HEK293 (cell line): ENCODE results near the gene SLC9A4.

Source experiments
- CTCF ChIA-PET: fragments of 350-600 bp; formaldehyde crosslinking; extraction: SDS; loops from one replicate; lab custom pipeline; 2021; ENCODE audit warnings: antibody characterized with exemption; lab: Yijun Ruan, JAX
- POLR2A ChIA-PET: fragments of 300-600 bp; formaldehyde crosslinking; extraction: SDS; loops from one replicate; lab custom pipeline; 2020; ENCODE audit warnings: antibody characterized with exemption, inconsistent platforms; lab: Yijun Ruan, JAX
- H3K27ac ChIP-seq: fragments of 200-500 bp; sonication (Bioruptor generic); 2 replicates; pipeline ENCODE4 v1.5.1; 2014; ENCODE audit warnings: low read depth, low read length, control low read depth, inconsistent platforms; ENCODE audit errors: extremely low read depth
- H3K36me3 ChIP-seq, 2 experiments: fragments of 200-500 bp in 1 of 2; sonication (Bioruptor generic) in 1 of 2; 1 replicate in 1 of 2; 2 replicates in 1 of 2; pipeline ENCODE4 v1.5.1; 2014 to 2017; ENCODE audit warnings: inconsistent platforms in 2 of 2, low read length in 2 of 2; ENCODE audit not compliant: control insufficient read depth in 2 of 2, insufficient read depth in 1 of 2
- H3K4me1 ChIP-seq: fragments of 200-500 bp; sonication (Bioruptor generic); 2 replicates; pipeline ENCODE4 v1.5.1; 2014; ENCODE audit warnings: mild to moderate bottlenecking, low read length, inconsistent platforms; ENCODE audit not compliant: control insufficient read depth, insufficient read depth
- H3K4me3 ChIP-seq: 2 replicates; pipeline ENCODE4 v1.5.1; 2011; ENCODE audit warnings: low read depth, mild to moderate bottlenecking, control low read depth, low read length, moderate library complexity
- H3K9me3 ChIP-seq: fragments of 200-500 bp; sonication (Bioruptor generic); 2 replicates; pipeline ENCODE4 v1.5.1; 2014; ENCODE audit warnings: low read depth, low read length, inconsistent platforms; ENCODE audit not compliant: control insufficient read depth, insufficient read depth
- FEZF1 ChIP-seq: fragments of 450-650 bp; formaldehyde crosslinking; IDR thresholded peaks from 2 replicates; pipeline ENCODE4 v1.5.1; 2016; ENCODE audit warnings: missing biosample characterization, missing genetic modification characterization
- GLIS1 ChIP-seq: fragments of 450-650 bp; formaldehyde crosslinking; IDR thresholded peaks from 2 replicates; pipeline ENCODE4 v1.5.1; 2016; ENCODE audit warnings: missing biosample characterization, missing genetic modification characterization
- ZIC2 ChIP-seq: fragments of 450-650 bp; formaldehyde crosslinking; IDR thresholded peaks from 2 replicates; pipeline ENCODE4 v1.5.1; 2016; ENCODE audit warnings: missing biosample characterization, missing genetic modification characterization
- ZNF133 ChIP-seq: fragments of 450-650 bp; formaldehyde crosslinking; IDR thresholded peaks from 2 replicates; pipeline ENCODE4 v1.5.1; 2016; ENCODE audit warnings: missing biosample characterization, missing genetic modification characterization
- ZNF211 ChIP-seq: fragments of 450-650 bp; formaldehyde crosslinking; IDR thresholded peaks from 2 replicates; pipeline ENCODE4 v1.5.1; 2016; ENCODE audit warnings: low read depth, missing biosample characterization, missing genetic modification characterization
- ZNF23 ChIP-seq: fragments of 450-650 bp; formaldehyde crosslinking; IDR thresholded peaks from 2 replicates; pipeline ENCODE4 v1.5.1; 2016; ENCODE audit warnings: missing biosample characterization, missing genetic modification characterization, borderline replicate concordance
- ZNF302 ChIP-seq: fragments of 450-650 bp; formaldehyde crosslinking; IDR thresholded peaks from 2 replicates; pipeline ENCODE4 v1.5.1; 2016; ENCODE audit warnings: missing biosample characterization, missing genetic modification characterization, low read depth
- ZNF324 ChIP-seq: fragments of 450-650 bp; formaldehyde crosslinking; IDR thresholded peaks from 2 replicates; pipeline ENCODE4 v1.5.1; 2016; ENCODE audit warnings: missing biosample characterization, missing genetic modification characterization
- ZNF391 ChIP-seq: fragments of 450-650 bp; formaldehyde crosslinking; IDR thresholded peaks from 2 replicates; pipeline ENCODE4 v1.5.1; 2016; ENCODE audit warnings: low read depth, missing biosample characterization, missing genetic modification characterization, borderline replicate concordance
- ZNF561 ChIP-seq: fragments of 450-650 bp; IDR thresholded peaks from 2 replicates; pipeline ENCODE4 v1.5.1; 2018; ENCODE audit warnings: missing biosample characterization, missing genetic modification characterization, borderline replicate concordance
- ZNF600 ChIP-seq: fragments of 450-650 bp; formaldehyde crosslinking; IDR thresholded peaks from 2 replicates; pipeline ENCODE4 v1.5.1; 2016; ENCODE audit warnings: missing biosample characterization, missing genetic modification characterization
- ZNF654 ChIP-seq: fragments of 450-650 bp; formaldehyde crosslinking; IDR thresholded peaks from 2 replicates; pipeline ENCODE4 v1.5.1; 2016; ENCODE audit warnings: low read depth, missing biosample characterization, missing genetic modification characterization
- ZNF707 ChIP-seq: fragments of 450-650 bp; formaldehyde crosslinking; IDR thresholded peaks from 2 replicates; pipeline ENCODE4 v1.5.1; 2016; ENCODE audit warnings: missing biosample characterization, missing genetic modification characterization
- TF ChIP-seq, protein P1 (sequence below): fragments of 450-650 bp; formaldehyde crosslinking; IDR thresholded peaks from 2 replicates; pipeline ENCODE4 v1.5.1; 2016; ENCODE audit warnings: missing biosample characterization, missing genetic modification characterization
- TF ChIP-seq, protein P2 (sequence below): fragments of 450-650 bp; formaldehyde crosslinking; IDR thresholded peaks from 2 replicates; pipeline ENCODE4 v1.5.1; 2016; ENCODE audit warnings: missing biosample characterization, missing genetic modification characterization
- TF ChIP-seq, protein P3 (sequence below): fragments of 450-650 bp; formaldehyde crosslinking; IDR thresholded peaks from 2 replicates; pipeline ENCODE4 v1.5.0; 2017; ENCODE audit warnings: missing biosample characterization, missing genetic modification characterization, borderline replicate concordance
- TF ChIP-seq, protein P4 (sequence below): IDR thresholded peaks from 2 replicates; pipeline ENCODE4 v1.6.1; 2011; ENCODE audit warnings: mild to moderate bottlenecking, low read depth, low read length, borderline replicate concordance
- TF ChIP-seq, protein P5 (sequence below): fragments of 450-650 bp; formaldehyde crosslinking; IDR thresholded peaks from 2 replicates; pipeline ENCODE4 v1.5.1; 2017; ENCODE audit warnings: missing biosample characterization, missing genetic modification characterization

Gene SLC9A4

DNA sequence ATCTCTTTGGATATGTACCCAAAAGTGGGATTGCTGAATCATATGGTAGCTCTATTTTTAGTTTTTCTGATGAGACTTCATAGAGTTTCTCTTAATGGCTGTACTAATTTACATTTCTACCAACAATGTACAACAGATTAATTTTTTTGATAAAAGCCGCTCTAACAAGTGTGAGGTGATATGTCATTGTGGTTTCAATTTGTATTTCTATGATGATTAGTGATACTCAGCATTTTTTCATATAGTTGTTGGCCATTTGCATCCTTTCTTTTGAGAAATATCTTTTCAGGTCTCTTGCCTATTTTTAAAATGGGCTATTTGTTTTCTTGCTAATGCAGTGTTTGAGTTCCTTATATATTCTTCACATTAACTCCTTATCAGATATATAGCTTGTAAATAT, 45.8 kb upstream of the SLC9A4 start:
- Histone ChIP-seq H3K4me1 (no peaks in the 10 kb centered on the region), H3K27ac (no peak overlapping the region), H3K4me3 (no peak overlapping the region), H3K9me3 (no peaks in the 10 kb centered on the region)
- POLR2A ChIA-PET, result no interaction called here
- TF ChIP-seq ZNF23 (tag by site-specific recombination) (no peak), ZNF600 (tag by site-specific recombination) (no peak), ZNF324 (tag by site-specific recombination) (no peak), FEZF1 (tag by site-specific recombination) (no peak), ZNF707 (tag by site-specific recombination) (no peak), ZNF561 (tag by site-specific recombination) (no peak), ZNF211 (tag by site-specific recombination) (no peak), ZNF133 (no peak), GLIS1 (tag by site-specific recombination) (no peak), ZNF391 (tag by site-specific recombination) (no peak), ZIC2 (tag by site-specific recombination) (no peak), ZNF302 (tag by site-specific recombination) (no peak), ZNF654 (tag by site-specific recombination) (no peak)
- TF ChIP-seq, protein P1, sequence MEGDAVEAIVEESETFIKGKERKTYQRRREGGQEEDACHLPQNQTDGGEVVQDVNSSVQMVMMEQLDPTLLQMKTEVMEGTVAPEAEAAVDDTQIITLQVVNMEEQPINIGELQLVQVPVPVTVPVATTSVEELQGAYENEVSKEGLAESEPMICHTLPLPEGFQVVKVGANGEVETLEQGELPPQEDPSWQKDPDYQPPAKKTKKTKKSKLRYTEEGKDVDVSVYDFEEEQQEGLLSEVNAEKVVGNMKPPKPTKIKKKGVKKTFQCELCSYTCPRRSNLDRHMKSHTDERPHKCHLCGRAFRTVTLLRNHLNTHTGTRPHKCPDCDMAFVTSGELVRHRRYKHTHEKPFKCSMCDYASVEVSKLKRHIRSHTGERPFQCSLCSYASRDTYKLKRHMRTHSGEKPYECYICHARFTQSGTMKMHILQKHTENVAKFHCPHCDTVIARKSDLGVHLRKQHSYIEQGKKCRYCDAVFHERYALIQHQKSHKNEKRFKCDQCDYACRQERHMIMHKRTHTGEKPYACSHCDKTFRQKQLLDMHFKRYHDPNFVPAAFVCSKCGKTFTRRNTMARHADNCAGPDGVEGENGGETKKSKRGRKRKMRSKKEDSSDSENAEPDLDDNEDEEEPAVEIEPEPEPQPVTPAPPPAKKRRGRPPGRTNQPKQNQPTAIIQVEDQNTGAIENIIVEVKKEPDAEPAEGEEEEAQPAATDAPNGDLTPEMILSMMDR (tag by site-specific recombination), result no peak
- TF ChIP-seq, protein P2, sequence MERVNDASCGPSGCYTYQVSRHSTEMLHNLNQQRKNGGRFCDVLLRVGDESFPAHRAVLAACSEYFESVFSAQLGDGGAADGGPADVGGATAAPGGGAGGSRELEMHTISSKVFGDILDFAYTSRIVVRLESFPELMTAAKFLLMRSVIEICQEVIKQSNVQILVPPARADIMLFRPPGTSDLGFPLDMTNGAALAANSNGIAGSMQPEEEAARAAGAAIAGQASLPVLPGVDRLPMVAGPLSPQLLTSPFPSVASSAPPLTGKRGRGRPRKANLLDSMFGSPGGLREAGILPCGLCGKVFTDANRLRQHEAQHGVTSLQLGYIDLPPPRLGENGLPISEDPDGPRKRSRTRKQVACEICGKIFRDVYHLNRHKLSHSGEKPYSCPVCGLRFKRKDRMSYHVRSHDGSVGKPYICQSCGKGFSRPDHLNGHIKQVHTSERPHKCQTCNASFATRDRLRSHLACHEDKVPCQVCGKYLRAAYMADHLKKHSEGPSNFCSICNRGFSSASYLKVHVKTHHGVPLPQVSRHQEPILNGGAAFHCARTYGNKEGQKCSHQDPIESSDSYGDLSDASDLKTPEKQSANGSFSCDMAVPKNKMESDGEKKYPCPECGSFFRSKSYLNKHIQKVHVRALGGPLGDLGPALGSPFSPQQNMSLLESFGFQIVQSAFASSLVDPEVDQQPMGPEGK (tag by site-specific recombination), result no peak
- TF ChIP-seq, protein P3, sequence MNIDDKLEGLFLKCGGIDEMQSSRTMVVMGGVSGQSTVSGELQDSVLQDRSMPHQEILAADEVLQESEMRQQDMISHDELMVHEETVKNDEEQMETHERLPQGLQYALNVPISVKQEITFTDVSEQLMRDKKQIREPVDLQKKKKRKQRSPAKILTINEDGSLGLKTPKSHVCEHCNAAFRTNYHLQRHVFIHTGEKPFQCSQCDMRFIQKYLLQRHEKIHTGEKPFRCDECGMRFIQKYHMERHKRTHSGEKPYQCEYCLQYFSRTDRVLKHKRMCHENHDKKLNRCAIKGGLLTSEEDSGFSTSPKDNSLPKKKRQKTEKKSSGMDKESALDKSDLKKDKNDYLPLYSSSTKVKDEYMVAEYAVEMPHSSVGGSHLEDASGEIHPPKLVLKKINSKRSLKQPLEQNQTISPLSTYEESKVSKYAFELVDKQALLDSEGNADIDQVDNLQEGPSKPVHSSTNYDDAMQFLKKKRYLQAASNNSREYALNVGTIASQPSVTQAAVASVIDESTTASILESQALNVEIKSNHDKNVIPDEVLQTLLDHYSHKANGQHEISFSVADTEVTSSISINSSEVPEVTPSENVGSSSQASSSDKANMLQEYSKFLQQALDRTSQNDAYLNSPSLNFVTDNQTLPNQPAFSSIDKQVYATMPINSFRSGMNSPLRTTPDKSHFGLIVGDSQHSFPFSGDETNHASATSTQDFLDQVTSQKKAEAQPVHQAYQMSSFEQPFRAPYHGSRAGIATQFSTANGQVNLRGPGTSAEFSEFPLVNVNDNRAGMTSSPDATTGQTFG, result no peak
- TF ChIP-seq, protein P4, sequence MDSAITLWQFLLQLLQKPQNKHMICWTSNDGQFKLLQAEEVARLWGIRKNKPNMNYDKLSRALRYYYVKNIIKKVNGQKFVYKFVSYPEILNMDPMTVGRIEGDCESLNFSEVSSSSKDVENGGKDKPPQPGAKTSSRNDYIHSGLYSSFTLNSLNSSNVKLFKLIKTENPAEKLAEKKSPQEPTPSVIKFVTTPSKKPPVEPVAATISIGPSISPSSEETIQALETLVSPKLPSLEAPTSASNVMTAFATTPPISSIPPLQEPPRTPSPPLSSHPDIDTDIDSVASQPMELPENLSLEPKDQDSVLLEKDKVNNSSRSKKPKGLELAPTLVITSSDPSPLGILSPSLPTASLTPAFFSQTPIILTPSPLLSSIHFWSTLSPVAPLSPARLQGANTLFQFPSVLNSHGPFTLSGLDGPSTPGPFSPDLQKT, result no peak
- TF ChIP-seq, protein P5, sequence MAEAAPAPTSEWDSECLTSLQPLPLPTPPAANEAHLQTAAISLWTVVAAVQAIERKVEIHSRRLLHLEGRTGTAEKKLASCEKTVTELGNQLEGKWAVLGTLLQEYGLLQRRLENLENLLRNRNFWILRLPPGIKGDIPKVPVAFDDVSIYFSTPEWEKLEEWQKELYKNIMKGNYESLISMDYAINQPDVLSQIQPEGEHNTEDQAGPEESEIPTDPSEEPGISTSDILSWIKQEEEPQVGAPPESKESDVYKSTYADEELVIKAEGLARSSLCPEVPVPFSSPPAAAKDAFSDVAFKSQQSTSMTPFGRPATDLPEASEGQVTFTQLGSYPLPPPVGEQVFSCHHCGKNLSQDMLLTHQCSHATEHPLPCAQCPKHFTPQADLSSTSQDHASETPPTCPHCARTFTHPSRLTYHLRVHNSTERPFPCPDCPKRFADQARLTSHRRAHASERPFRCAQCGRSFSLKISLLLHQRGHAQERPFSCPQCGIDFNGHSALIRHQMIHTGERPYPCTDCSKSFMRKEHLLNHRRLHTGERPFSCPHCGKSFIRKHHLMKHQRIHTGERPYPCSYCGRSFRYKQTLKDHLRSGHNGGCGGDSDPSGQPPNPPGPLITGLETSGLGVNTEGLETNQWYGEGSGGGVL (tag by site-specific recombination), result no peak
- TF ChIP-seq, all 188 proteins: peak for 0
- no peaks in the 10 kb centered on the region for H3K36me3 ChIP-seq
- CTCF ChIA-PET, result interaction anchor here (1.5 kb wide), 1 partner anchor 16 kb away, joined by 9 read pairs; no protein-coding TSS in a partner anchor
